Activated gamma-delta T cell (primary cell): ENCODE results near the gene EEFSEC.

Source experiments
- DNase-seq: peaks from one replicate; lab custom pipeline; 2025; lab: John Stamatoyannopoulos, UW

Gene EEFSEC

GRCh38 chr3:128427175-128427857 lies 274.0 kb downstream of the EEFSEC start:
- no peak for DNase-seq

DNA sequence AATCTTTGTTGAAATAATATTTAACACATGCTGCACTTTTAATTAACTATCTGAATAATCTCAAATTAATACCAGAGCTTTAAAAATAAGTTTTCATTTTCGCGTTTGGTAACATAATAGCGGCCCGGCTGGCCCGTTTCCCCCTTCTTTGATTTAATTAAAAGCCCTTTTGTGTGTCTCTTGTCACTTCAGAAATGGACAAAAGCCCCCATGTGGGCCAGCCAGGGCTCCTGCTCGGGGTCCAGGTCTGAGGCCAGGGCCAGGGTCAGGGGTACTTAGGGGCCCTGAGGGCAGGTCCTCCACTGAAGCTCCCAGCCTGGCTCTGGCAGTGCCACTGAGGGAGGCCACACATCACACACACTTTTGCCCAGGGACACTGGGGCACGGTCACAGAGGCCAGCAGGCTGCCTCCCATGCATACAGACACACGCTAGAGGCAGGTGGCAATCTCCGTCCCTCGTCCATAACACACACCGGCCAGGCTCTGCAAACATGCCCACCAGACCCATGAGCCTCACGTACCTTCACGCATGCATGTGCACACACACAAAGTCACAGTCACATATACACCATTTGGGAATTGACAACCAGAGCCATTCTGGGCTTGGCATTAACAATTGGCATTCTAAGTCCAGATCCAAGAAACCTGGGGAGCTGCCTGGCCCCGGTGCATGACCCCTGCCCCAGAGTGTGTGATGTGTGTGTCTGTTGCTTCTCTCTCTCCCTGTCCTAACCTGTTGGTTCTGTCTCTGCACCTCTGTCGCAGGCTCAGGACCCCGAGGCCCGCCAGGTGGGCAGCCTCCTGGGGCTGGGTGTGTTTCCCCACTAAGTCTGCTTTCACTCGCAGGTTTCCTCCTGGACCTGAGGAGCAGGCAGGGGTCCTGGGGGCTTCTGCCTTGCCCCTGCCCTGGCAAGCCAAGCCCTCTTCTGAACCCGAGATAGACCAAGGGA lies 274.9 kb downstream of the EEFSEC start:
- no peak for DNase-seq

DNA sequence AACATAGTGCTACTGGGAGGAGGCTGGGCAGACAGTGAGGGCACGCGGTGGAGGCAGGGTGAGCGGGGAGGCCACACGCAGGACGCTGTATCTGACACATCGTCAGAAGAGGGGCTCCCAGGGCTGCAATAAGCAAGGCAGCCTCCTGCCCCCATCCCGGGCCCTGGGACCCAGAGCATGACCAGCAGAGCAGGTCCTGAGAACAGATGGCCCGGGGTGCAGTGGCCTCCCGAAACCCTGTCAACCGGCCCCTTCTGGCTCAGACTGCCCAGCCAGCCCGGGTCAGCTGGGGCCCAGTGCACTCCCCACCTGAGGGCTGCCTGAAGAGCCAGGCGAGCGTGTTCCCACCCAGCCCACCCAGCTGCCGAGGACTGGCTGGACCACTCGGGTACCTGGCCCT lies 276.0 kb downstream of the EEFSEC start:
- no peak for DNase-seq

- no peak for DNase-seq
These were observed 276.5 kb downstream of the EEFSEC start for GRCh38 chr3:128429751-128430150.

DNA sequence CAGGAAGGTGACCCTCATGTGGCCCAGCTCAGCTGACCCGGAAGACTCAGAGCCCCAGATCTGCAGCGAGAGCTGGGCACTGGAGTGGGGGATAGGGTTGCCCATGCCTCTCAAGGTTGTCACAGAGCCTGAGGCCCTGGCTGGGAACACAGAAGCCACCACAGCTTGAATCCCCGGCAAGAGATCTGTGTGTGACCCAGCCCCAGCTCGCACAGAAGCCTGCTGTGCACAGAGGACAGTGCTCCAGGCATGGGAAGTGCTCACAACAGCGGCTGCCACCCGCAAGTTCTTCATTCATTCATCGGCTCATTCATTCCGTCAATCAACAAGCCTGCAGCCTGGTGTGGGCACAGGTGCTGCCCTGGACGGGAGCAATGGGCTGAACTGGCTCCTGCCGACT lies 277.0 kb downstream of the EEFSEC start:
- DNase-seq, result no peak

DNA sequence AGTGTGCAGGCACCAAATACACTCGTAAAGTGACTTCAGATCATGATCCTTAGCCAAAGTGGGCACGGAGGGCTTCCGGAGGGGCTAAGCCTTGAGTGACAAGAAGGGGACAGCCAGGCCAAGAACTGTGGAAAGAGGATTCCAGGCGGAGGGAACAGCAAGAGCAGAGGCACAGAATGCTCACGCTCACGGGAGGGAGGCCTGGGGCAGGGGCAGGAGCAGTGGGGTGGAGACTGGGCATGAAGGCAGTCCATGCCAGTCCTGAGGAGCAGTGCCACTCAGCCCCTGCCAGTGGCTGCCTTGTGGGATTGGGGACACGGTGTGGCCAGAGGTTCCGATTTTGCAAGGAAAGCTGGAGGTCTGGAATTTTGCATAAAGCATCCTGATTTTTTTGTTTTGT lies 277.4 kb downstream of the EEFSEC start:
- DNase-seq, result no peak

DNA sequence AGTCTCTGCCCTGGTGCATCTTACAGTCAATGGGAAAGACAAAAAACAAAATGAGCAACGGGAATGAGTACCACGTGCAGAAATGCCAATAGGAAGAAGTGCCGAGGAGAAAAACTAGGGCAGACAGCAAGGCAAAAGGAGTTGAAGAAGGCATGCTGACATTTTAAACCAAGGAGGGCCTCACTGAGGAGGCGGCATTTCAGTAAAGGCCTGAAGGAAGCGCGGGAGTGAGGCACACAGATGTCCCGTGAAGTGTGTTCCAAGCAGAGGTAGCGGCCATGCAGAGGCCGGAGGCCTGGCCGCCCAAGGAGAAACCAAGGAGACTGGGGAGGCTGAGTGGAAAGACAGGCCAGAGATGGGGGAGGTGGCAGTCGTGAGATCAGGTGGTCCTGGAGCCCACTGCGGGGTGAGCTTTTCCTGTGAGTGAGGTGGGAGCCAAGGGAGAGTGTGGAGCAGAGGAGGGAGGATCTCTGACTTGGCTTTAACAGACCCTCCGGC lies 278.6 kb downstream of the EEFSEC start:
- no peak for DNase-seq

DNA sequence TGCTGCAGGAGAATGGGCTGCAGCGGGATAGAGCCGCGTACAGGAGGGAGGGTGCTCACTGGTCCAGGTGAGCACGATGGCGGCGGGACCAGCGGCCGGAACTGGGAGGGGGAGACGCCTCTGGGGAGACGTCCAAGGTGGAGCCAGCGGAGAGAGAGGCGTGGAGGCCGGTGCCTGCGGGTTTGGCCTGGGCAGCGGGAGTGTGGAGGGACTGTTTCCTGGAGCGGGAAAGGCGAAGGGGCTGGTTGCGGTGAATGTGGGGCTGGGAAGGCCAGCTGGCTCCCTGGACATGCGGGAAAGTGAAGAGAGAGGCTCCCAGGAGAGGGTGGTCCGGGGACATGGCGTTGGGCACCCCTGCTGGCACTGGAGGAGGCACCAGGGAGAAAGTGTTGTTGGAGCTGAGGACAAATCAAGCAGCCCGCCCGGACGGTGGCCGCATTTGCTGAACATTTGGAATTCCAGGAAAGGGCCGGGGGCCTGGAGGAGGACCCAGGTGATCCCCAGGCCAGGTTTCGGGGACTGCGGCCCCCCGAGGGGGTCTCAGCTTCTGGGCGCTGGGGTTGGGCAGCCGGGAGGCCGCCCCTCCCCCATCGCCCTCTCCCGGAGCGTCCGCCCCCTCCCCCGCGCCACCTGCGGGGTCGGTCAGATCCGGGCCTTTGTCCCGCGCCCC lies 279.2 kb downstream of the EEFSEC start:
- DNase-seq, result no peak

DNA sequence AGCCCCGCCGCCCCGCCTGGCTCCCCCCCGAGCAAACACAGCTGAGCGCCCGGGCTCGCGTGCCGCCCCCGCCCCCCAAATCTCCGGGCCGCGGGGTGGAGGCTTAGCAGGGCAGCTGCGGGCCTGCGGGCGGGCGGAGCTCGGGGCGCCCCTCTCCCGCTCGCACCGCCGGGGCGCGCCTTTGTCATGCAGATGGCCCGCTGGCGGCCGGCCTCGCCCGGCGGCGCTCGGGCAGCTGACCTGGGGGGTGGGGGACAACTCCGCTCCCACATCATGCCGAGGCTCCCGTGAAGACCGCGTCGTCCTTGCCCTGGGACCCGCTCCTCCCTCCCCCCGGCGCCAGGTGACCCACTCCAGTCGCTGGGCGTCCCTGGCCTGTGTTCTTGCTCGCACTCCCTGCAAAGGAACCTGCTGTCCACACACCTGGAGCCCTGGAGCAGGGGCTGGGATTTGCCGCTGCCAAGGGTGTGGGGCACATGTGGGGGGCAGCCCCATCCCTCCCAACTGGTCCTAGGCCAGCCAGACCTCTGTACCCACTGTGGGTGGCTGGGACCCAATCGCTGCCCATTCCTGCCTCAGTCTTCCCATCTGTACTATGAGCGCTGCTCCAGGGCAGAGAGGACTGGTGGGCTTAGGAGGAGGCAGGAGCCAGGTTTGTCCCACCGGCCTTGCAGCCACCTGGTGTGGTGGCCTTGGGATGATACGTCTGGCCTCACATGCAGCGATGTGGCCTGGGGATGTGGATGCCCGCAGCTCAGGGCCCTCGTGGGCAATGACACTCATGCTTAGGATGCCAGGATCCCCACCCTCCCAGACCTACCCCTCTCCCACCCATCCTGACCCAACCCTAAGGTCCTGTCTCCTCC lies 279.9 kb downstream of the EEFSEC start:
- no peak for DNase-seq

GRCh38 chr3:128433837-128434165 lies 280.5 kb downstream of the EEFSEC start:
- DNase-seq, result no peak

DNA sequence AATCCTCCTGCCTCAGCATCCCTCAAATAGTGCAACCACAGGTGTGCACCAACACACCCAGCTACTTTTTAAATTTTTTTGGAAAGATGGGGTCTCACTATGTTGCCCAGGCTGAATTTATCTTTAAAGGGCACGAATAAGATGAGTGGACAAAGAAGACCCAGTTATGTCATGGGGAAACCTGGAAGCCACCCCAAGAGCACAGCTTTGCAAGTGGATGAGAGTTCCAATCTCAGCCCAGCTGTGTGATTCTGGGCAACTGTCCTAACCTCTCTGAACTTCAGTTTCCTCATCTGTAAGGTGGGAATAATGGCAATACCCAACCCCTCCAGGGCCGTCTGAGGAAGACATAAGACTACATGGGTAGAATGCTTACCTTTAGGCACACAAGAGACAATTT lies 281.2 kb downstream of the EEFSEC start:
- no peak for DNase-seq

DNA sequence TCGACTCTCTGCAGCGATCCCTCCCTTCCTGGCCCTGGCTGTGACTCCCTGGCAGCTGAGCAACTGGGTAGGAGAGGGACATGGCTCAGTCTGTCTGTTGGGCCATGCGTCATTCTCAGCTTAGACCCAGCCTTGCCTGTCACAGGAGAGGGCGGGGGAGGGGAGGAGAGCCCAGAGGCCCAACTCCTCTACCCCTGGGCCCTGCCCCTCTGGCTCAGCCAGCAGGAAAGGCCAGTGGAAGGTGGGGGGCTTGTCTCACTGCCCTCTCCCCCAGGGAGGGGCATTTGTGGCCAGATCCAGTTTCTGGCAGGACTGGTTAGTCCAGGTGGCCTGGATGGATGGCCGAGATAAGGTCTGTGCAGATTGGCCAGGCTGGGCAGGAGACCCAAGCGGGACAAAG lies 281.8 kb downstream of the EEFSEC start:
- DNase-seq, result no peak

DNA sequence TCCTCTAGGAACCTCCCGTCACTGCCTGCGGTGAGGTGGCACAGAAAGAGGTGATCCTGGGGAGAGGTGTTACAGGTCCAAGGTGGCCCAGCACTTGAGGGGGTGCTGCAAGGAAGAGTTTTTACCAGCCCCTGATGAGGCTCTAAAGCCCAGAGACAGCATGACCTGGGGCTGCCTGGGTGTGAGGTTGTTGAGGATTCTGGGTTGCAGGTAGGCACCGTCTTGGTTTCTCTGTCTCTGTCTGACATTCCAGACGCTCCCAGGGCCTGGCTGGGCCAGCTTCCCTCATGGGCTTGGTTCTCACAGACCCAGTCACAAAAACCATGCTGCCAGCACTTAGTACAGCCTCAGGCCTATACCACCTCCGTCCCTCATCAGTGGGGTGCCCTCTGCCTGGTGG lies 282.3 kb downstream of the EEFSEC start:
- no peak for DNase-seq

DNA sequence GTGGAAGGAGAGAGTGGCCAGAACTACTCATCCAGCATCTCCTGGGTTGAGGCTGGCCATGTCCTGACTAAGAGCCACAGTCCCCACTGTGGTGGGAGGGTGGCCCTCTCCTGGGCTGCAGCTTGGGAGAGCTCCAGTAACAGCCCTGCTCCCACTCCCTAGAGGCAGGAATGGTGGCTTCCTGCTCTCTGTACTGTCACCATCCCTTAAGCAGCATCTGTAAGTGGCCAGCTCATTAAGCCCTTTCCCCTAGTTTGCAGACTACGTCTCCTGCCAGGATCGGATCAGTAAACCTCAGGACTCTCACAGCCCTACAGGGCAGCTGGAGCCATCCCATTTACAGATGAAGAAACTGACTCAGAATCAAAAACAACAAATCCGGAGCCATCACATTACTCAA lies 282.9 kb downstream of the EEFSEC start:
- no peak for DNase-seq

DNA sequence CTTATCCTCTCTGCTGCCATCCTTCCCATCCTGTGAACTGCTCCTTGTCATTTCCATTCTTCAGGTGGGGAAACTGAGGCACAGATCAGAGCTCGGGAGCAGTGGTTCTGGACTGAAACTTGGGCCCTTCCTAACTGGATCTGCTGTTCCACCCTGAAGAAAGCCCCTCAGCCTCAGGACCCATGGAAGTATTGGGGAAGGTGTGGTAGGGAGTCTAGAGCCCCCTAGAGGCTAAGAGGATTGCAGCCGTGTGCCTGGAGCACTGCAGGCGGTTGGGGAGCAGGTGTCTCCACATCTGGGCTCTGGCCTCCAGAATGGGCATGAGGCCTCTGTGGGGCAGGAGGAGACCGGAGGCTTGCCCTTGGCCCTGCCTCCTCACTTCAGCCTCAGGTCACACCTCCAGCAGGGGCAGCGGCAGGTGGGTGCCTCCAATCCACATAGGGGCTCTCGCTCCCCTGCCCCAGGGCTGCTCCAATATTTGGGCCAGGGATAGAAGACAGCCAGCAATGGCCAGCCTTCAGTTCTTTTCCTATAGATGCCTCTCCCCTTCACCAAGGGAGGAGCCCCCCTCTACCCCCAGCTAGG lies 285.3 kb downstream of the EEFSEC start:
- DNase-seq, result no peak

- DNase-seq, result no peak
These were observed 285.9 kb downstream of the EEFSEC start for GRCh38 chr3:128439226-128439625.

GRCh38 chr3:128442070-128442469 lies 288.8 kb downstream of the EEFSEC start:
- DNase-seq, result no peak

DNA sequence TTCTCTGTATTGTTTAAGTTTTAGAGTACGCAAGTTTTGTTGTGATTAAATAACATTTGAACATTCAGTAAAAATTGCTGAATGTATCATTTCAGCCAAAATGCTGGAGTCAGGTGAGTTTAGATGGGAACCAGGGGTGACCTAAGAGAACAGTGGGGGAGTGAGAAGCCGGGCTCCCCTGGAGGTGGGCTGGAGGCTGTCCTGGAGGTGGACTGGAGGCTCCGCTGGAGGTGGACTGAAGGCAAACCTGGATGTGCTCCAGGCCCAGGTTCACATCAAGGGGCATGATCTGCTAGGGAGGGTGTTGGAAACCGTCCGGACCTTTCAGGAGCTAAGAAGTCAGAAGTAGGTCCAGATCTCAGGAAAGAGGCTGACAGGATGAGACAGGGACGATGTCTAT lies 289.7 kb downstream of the EEFSEC start:
- no peak for DNase-seq

DNA sequence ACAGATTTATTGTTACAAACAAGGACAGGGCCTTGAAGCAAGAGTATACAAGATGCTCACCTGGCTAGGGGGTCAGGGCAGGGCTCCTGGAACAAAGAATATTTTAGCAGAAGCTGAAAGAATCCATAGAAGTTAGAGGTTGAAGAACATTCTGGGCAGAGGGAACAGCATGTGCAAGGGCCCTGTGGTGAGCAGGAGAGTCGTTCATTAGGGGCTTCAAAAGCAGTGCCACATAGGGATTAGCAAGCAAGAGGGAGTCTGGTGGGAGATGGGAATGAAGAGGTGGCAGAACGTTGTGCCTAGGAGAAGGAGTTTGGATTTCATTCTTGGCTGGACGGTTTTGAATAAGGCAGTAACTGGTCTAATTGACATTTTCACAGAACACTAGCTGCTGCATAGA lies 290.5 kb downstream of the EEFSEC start:
- no peak for DNase-seq

GRCh38 chr3:128445357-128445756 lies 292.1 kb downstream of the EEFSEC start:
- DNase-seq, result no peak

DNA sequence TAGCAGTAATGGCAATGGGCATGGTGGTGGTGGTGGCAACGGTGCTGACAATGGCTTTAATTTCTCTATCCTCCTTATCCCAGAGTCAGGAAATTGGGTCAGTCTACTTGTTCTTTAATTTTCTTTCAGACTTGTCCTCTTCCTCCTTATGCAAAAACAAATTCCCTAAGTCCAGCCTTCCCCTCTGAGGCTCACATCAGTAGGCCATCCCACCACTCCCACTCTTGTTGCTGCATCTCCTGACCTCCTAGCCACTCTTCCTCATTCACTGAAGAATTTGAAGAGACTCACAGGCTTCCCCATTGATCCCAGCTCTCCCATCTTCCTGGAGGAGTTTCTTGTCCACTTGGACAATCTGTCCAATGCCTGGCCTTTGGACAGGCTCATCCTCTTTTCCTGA lies 293.5 kb downstream of the EEFSEC start:
- no peak for DNase-seq
